HG03095 (cell line): Measurements from ENCODE around the gene SORCS1.

Experiments used
- ATAC-seq: cut with Tn5 transposase; IDR thresholded peaks from one replicate; pipeline ENCODE4 v1.9.1; 2021; ENCODE audit warnings: moderate library complexity; ENCODE audit not compliant: unreplicated experiment

SORCS1 gene

DNA sequence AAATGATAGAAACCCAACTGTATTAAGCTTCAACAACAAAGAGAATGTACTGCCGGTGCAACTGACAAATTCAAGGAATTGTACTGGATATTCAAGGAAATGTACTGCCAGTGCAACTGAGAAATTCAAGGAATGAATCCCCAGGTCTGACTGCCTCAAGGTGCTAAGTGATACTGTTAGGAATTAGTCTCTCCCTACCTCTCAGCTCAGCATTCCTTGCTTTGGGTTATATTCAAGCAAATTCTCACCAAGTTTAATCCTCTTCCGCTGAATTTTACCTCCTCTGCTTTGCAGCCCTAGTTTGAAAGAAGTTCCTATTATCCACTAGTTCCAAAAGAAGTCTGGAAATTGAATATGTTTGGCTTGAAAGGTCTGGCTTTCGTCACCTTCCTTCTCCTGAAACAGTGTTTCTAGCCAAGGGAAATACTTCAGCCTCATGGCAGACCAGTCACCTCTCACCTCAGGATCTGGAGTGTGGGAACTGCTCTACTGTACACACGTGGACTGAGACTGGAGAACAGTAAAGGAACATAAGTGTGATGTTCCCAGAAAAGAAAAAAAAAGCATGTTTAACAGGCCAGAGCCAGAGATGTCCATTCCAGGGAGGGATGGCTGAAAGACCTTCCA lies 60.4 kb downstream of the SORCS1 start:
- no peak for ATAC-seq

DNA sequence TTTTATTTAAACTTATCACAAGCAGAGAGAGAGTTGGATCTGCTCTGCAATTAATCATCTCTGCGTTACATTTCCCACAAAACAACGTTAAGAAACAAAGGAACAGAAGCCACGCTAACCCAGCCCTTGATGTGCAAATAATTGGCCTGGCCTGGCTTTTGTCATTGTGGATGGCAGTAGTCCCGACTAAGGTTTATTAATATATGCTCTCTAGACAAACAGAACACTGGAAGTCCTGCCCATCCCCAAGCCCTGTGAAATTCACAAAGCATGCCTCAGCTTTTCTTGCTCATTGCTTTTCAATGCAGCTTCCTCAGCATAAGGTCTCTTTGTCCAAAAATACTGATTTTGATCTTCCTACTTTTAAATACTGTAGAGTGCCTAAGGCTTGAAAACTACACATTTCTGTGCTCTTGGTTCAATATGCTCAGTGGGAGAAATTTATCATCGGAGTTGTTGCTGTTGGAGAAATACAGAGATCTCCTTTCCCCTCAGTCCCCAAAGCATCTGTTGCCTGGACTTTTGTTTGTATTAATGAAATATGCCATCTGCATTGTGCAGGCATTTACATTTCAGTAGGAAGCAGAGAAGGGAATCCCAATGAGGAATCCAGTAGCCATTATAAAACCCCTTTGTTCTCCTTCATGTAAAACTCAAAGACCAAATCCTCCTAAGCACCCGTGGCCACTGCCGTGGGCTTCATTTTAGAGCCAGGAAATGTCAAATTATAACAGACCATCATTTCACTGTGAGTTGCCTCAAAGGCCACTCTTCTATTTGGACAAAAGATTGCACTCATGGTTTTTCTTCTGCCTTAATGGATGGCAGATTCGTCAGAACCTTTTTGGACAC lies 61.1 kb downstream of the SORCS1 start:
- no peak for ATAC-seq

DNA sequence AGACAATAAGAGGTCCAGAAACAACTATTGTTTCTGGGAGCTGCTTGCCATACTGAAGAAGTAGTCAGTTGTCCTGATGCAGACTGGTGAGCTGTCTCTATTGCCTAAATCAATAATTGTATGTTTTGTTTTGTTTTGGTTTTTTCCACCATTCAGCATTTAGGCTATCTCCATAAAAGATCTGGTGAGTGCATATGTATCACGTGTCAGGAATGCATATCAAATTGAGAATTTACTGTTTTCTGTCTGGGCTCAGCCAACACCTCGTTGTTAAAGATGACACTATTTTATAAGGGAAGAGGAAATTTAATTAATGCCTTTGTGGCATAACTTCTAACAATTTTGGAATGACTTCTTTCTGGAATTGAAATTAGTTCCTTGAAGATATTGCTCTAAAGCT lies 66.2 kb downstream of the SORCS1 start:
- no peak for ATAC-seq

DNA sequence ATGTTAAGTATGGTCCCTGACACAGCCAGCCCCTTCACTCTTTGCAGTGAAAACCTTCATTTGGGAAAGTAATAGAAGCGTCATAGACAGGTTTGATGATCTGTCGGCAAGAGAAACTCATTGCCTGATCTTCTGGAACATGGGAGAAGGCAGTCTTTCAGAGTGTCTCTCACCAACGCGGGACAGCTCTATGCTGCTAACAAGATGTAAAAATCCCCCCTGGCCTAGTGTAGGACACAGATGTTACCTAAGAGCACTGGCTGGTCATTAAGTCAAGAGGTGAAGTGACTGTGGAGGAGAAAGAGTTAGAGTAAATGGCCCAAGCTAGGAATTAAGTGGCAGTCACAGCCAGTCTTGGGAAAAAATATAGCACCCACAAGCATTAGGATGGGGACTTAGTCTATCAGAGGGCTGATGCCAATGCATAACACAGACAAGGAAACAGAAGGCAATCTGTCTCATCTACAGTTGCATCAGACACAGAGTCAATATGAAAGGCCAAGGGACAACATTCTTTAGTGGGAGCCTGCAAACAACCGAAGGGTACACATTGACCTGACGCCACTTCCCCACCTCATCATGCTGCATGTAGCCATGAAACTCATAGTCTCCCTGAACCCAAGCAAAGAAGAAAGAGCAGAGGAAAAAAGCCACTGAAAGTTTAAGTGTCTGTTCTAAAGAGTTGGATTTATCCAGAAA lies 69.5 kb downstream of the SORCS1 start:
- ATAC-seq = no peak

DNA sequence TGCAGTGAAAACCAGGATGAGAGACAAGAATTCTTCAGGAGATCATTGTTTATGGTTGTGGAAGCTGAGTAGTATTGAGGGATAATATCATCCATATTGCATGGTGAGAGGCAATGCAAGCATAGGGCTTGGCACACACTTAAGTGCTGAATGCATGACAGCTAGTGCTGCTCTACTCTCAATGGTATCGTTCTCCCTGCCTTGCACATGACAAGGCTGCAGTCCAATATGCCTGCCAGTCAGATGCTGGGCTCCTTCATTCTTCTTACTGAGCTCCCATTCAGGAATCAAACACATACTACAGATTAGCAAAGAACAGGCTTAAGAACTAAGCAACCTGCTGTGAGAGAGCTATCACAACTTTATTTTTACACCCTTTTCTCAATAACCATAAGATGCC lies 72.2 kb downstream of the SORCS1 start:
- ATAC-seq = no peak

DNA sequence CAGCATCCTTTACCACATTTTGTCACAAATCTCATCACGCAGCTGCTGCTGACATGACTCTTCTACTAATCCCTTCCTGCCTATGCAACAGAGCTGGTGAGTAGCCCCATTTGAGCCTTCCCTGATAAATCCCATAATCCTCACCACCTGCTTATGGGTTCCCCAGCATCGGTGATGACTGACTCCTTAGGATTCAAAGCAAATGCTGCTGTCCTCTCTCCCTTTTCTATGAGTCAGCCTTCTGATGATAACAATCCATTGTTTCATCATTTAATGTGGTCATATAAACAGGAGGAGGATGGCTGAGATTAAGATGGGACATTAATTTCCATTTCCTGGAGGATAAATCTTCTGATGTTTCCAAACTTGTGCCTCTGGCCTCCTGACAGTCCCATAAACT lies 73.4 kb downstream of the SORCS1 start:
- ATAC-seq = no peak

DNA sequence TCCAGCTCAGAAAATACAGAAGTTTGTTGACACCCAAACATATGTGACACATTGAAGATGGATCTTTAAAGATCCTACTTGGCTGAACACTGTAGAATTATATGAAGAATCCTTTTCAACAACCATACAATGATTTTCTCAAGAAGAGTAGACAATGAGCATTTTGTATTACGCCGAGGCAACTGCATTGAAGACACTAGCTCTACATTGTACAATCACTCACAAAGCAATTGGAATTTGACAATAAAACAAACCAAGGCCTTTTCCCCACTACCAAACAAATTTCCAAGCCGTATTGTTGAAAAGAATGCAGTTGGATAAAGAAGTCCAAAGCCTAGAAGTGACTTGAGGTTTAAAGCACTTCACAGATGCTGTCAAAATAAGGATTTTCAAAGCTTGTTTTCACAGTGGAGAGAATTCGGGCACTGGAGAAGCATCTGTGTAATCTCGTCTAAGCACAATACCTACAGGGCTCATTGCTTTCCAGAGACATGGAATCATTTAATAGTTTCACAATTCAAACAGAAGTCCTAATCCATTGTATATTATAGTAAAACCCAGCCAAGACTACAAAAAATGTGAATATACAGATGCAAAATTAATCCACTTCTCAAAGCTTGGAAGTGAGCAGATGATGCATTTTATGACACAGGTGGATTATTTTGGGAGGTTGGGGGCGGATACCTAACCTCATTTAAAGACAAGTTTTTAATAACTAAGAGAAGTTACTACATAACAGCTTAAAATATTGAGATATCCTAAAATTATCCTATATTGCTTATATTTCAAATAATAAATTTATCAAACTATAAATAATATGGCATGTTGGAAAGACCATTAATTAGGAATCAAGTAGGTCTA lies 78.6 kb downstream of the SORCS1 start:
- no peak for ATAC-seq

DNA sequence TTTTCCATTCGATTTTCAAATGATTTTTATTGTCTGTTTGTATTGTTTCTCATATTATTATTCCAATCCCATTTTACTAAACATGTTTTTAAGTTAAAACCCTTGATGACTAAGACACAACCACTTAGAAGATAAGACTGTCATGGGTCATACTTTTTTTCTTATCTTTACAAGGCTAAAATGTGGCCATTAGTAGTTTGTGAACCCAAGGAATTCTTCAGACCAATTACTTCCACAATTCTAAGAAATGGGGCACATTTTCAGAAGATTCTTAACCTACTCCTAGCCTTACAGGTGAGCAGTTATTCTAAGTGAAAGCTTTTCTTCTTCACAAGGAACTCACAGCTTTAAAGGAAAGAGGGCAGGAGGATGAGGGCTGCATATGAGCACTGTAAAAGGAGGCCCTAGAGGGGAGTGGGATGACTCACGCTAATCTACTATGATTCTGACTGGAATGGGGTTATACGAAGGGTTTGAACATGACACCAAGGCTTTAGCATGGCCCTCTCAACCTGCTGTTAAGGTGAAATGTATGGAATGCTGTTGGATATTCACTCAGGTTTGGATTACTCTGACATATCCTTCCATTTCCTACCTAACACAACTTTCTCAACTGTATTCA lies 81.0 kb downstream of the SORCS1 start:
- ATAC-seq = no peak

DNA sequence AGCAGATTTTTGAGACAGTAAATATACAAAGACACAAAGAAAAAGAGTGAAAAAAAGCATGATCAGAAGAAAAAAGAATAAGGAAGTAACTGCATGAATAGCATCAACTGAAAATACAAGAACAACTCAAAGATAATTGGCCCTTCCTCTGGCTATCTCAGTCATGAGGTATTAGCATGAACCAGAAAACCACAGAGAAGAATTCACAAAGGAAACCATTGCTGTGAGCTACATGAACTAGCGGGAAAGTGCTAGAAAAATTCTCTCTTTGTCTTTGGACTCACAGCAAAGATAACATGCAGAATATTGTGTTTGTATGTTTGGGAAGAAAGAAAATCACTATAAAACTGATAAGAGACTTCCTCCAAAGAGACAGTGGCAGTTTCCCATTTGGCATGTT lies 82.9 kb downstream of the SORCS1 start:
- no peak for ATAC-seq

DNA sequence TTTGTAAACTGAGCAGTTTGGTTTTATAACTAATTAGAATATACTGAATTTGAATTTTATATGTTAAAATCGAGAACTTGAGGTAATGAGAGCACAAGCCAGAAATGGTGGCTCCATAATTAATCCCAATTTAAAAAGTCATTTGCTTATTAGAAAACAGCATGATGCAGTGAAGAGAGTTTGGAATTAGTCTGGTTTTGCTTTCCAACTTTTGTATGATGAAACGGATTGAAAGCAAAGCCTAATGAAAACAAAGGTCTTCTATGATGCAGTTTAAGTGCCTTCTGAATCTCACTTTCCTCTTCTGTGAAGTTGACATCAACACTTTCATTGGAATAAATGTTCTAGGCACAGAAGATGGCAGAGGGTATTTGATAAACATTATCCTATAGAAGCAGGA lies 89.4 kb downstream of the SORCS1 start:
- ATAC-seq = no peak

DNA sequence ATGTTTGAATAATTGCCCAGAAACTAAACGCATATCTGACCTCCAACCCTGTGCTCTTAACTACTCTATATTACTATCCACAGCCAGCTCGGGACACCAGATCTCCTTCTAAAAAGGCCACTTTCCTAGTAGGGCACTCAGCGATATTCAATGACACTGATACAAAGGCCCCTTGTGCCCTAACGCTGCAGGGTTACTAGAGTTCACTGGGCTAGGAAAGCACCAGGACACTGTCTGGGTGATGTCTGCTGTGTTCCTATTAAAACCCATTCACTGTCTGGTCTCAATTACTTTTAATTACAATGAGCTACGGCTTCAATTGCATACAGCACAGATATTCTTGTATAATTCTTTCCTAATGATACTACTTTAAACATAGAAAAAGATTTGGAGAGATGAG lies 91.7 kb downstream of the SORCS1 start:
- no peak for ATAC-seq

DNA sequence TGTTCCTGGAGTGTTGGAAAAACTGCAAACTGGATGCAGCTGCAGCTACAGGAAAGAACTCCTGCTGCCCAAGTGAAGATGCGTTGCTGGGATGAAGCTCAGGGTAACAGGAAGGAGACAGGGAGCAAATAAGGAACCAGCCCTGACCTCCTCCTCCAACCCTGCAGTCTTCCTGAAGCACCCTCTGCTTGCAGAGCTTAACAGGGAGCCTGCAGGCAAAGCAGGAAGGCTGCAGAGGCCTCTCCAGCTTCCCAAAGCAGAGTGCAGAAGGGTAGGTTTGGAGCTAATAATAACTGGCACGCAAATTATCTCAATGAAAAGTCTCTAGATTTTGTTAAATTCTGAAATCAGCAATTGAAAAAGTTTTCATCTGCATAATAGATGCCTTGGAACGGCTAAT lies 92.5 kb downstream of the SORCS1 start:
- no peak for ATAC-seq

DNA sequence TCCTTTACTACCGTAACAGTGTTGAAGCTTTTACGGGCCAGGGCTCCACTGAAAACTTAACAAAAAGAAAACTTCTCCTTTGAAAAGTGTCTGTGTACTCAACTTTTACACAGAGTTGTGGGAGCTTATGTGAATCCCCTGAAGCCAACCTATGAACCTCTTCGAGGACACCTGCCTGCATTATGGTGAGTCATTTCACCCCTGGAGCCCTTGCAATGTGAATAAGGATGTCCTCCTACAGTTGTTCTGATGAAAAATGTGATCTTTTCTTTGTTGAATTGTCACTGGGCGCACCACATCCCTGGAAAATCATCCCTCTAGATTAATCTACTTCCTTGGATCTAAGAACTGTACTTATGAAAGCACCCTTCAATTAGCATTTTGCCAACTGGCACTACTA lies 93.2 kb downstream of the SORCS1 start:
- ATAC-seq = no peak

DNA sequence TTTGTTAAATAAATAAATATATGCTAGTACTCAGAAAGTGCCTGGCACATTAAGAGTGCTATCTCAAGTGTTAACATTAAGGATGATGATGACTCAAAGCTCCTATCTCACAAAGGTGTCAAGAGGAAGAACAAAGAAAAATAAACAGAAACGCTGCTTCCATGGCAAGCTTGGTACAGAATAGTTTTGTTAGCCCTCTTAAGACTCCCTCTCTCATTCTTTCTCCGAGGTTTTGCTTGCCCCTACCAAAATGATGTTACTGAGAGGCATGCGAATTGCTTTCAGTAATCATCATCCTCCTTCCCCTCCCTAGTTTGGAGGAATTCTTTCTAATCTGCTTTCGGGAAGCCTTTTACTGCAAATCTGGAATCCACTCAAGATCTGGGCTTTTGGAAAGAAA lies 96.7 kb downstream of the SORCS1 start:
- ATAC-seq = no peak

DNA sequence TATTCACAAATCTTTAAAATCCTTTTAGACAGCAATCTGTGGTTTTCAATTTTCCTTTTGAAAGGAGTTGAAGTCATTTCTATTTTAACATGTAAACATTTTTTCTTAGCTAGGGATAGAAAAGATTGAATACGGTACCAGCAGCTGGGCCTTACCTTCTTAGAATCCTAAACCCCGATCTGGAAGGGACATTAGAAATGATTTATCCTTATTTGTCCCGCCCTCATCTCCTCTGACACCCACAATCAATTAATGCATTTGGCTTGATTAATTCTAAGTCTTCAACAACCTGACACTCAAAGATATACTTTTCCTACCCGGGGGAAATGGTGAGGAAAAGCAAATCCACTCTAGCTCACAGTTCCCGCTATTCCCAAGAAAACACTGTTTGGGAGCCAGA lies 100.4 kb downstream of the SORCS1 start:
- no peak for ATAC-seq

DNA sequence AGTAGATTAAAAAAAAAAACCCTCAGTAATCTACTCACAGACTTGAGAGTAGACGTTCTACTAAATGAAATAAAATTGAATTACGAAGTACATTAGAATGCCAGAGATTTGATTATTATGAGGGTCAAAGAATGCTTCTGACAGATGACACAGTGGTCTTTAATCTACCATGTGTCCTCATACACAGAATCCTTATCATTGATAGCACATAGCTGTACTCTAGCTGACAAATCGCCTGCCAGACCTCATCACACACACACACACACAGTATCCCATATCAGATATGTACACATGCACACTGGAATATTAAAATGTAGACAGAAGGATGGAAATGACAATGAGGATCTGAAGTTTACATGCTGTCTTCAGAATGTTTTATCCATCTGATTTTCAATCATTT lies 104.6 kb downstream of the SORCS1 start:
- ATAC-seq = no peak

DNA sequence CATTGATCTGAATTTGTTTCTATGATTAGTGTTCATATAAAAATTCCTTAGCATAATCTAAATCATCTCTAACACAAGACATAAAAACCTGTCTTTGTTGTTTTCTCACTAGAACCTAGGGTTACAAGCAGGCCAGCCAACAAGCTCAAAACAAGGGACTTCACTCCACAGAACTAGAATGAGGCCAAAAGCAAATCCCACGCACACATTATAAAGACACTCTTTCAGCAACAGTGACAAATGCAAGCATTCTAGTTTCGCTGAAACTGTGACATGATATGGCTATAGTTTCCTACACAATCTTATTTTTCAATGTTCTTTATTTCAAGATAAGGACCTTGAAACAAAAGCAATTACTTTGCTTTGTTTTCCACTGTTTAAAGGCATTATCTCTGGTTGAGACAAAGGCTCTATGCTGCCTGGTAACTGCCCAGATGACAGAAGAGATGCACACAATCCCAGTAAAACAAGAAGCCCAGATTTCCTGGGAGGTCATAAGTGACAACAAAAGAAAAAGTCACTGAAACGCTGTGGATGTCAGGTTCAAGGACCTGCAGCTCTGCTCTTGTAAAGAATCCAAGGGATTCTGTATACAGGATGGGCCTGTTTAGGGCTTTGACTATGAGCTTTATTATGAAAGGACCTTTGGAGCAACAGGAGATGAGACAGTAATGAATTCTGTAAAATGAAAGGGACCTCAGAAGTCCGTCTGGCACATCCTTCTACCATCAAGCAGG lies 105.3 kb downstream of the SORCS1 start:
- no peak for ATAC-seq

DNA sequence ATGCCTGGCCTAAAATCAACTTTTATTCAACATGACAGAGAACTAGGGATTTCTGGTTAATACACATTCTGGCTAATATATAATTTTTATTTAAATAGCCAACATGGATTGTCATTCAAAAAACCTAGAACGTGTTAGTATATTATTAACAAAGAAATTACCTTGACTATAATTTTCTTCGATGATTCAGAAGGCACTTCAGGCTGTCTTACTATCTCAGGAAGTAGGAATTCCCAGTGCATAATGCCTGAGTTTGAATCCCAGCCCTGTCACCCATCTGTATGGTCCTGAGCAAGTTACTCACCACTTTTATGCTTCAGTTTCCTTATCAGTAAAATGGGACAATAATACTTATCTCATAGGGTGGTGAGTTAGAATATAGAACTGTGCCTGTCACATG lies 106.2 kb downstream of the SORCS1 start:
- no peak for ATAC-seq

DNA sequence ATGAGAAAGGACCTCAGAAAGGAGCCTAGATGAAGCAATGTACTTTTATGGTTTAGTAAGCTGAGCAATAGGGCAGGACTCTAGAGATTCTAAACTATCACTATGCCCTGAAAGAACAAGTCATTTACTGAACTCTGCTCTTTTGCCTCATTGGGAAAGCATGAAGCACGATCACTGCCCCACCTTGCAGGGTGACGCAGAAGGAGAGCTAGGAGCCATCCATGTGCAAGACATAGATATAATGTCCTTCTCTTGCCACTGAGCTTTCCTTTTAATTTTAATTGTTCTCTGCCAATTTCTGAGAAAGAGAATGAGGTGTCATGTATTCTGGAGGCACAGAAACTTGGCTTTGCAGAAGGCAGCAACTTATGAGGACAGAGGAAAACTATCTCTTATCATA lies 108.3 kb downstream of the SORCS1 start:
- ATAC-seq = no peak
